ENCODE results near the gene PHF23. TPM values are rescaled to one million over a fixed set of nuclear protein-coding genes. Genes with fewer than 3 reads are reported as not detected.

Gene PHF23
- total and polyA plus RNA-seq, 9 of the 15 experiments (the other 6 are each of a cell fraction or from before 2014, with no cell fraction given) = 7.4 to 87.5 (median 33.7) TPM

GRCh38 chr17:7252176-7253043 is 13.2 kb upstream of the PHF23 start, which contains the start of gene ELP5 (continued):
- TF ChIP-seq ID3 (CRISPR knock-in tag; IDR thresholded peaks at IDR 0.05) (no peak), ID3 (tag; IDR thresholded peaks at IDR 0.05) (0 out of 2 replicates have a peak, but pooled peaks have one; percentile 27), E2F8 (IDR thresholded peaks at IDR 0.05; ENCODE audit: low read depth, partially characterized antibody) (peak; percentile 29), NR2C1 (IDR thresholded peaks at IDR 0.05) (no peak), NR2C1 (tag; IDR thresholded peaks at IDR 0.05) (peak; percentile 52), MBD2 (IDR thresholded peaks at IDR 0.05; ENCODE audit: borderline replicate concordance, low read depth) (peak; percentile 38; the same call in 1 of the 2 replicates), DPF2 (IDR thresholded peaks at IDR 0.05) (peak; percentile 25; the same call in 1 of the 2 replicates), SRSF7 (optimal IDR thresholded peaks at IDR 0.05; ENCODE audit: low read depth, low read length) (no peak), MAX (CRISPR knock-in tag; IDR thresholded peaks at IDR 0.05) (peak; percentile 75), RBM22 (IDR thresholded peaks at IDR 0.05; ENCODE audit: low read depth, low read length, poor library complexity, severe bottlenecking) (peak; percentile 44), ZBTB8A (IDR thresholded peaks at IDR 0.05; ENCODE audit: partially characterized antibody) (no peak), RCOR1 (IDR thresholded peaks at IDR 0.05; ENCODE audit: borderline replicate concordance in 1 of 2, low read depth in 2 of 2, low read length in 2 of 2) (peak in 1 of 2 experiments; percentile 7; a peak in 1 of 4 replicates)
- TF ChIP-seq, protein P1, sequence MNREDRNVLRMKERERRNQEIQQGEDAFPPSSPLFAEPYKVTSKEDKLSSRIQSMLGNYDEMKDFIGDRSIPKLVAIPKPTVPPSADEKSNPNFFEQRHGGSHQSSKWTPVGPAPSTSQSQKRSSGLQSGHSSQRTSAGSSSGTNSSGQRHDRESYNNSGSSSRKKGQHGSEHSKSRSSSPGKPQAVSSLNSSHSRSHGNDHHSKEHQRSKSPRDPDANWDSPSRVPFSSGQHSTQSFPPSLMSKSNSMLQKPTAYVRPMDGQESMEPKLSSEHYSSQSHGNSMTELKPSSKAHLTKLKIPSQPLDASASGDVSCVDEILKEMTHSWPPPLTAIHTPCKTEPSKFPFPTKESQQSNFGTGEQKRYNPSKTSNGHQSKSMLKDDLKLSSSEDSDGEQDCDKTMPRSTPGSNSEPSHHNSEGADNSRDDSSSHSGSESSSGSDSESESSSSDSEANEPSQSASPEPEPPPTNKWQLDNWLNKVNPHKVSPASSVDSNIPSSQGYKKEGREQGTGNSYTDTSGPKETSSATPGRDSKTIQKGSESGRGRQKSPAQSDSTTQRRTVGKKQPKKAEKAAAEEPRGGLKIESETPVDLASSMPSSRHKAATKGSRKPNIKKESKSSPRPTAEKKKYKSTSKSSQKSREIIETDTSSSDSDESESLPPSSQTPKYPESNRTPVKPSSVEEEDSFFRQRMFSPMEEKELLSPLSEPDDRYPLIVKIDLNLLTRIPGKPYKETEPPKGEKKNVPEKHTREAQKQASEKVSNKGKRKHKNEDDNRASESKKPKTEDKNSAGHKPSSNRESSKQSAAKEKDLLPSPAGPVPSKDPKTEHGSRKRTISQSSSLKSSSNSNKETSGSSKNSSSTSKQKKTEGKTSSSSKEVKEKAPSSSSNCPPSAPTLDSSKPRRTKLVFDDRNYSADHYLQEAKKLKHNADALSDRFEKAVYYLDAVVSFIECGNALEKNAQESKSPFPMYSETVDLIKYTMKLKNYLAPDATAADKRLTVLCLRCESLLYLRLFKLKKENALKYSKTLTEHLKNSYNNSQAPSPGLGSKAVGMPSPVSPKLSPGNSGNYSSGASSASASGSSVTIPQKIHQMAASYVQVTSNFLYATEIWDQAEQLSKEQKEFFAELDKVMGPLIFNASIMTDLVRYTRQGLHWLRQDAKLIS (CRISPR knock-in tag; IDR thresholded peaks at IDR 0.05) = peak; percentile 52; the same call in 1 of the 2 replicates
- TF ChIP-seq, protein P2, sequence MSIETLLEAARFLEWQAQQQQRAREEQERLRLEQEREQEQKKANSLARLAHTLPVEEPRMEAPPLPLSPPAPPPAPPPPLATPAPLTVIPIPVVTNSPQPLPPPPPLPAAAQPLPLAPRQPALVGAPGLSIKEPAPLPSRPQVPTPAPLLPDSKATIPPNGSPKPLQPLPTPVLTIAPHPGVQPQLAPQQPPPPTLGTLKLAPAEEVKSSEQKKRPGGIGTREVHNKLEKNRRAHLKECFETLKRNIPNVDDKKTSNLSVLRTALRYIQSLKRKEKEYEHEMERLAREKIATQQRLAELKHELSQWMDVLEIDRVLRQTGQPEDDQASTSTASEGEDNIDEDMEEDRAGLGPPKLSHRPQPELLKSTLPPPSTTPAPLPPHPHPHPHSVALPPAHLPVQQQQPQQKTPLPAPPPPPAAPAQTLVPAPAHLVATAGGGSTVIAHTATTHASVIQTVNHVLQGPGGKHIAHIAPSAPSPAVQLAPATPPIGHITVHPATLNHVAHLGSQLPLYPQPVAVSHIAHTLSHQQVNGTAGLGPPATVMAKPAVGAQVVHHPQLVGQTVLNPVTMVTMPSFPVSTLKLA (conservative IDR thresholded peaks at IDR 0.05) = peak; percentile 79 to 85
- TF ChIP-seq, protein P3, sequence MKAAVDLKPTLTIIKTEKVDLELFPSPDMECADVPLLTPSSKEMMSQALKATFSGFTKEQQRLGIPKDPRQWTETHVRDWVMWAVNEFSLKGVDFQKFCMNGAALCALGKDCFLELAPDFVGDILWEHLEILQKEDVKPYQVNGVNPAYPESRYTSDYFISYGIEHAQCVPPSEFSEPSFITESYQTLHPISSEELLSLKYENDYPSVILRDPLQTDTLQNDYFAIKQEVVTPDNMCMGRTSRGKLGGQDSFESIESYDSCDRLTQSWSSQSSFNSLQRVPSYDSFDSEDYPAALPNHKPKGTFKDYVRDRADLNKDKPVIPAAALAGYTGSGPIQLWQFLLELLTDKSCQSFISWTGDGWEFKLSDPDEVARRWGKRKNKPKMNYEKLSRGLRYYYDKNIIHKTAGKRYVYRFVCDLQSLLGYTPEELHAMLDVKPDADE (conservative IDR thresholded peaks at IDR 0.05; ENCODE audit: control insufficient read depth, low read depth, low read length) = peak; percentile 47; the same call in 1 of the 2 replicates

Measured in K562 (cell line).